Measurements from ENCODE around the gene NECTIN1. TPM values are rescaled to one million over a fixed set of nuclear protein-coding genes. Genes with fewer than 3 reads are reported as not detected.
A peak's percentile ranks its signal among the peaks of the same experiment; 100 is the strongest.

Gene NECTIN1
- total RNA-seq, 1 donor from 2014 or later = 58.2 TPM

DNA sequence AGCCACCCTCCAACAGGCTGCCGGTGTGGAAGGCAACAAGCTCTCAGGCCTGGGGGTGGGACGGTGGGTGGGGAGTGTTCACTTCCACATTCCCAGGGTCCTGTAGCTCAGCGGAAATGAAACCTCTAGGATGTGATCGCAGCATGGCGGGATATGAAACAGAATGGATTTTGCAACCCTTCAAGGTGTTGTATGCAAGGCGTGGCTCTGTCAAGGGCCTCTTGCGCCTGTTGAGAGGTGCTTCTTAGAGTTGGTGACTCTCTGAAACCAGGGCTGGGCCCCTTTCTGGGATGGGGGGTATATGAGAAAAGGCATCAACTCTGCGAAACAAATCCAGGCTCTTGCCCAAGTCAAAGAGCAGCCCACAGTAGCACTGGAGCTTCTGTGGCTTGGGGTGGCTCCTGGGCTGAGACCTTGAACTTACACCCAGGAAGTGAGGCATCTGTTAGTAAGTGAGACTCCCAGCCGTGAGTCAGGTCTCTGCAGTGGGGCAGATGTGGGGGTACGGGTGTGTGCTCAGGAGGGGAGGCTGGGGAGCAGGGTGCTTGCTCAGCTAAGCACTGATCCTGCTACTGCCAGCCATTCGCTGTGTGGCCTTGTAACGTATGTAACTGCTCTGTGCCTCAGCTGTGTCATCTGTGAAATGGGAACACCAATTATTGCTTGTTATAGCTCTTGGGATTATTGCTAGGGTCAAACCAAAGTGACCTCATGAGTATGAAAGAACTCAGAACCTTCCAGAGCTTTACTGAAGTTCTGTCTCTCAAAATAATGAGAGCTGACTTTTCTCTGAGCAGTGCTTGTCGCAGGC lies 28.3 kb downstream of the NECTIN1 start:
- peak overlapping the region; percentile 70 for H3K27ac ChIP-seq
- intact Hi-C loops (cut with DNase I) = no loop called here
- DNase-seq (ENCODE audit: extremely low spot score in 2 of 2) = no peak
- no peaks in the 10 kb centered on the region for H3K36me3 ChIP-seq
- peaks cover 60% of the 10 kb centered on the region for H3K4me1 ChIP-seq
- no peaks in the 10 kb centered on the region for H3K27me3 ChIP-seq
- H3K9me3 ChIP-seq = no peaks in the 10 kb centered on the region
- TF ChIP-seq POLR2AphosphoS5 (IDR thresholded peaks at IDR 0.05; ENCODE audit: insufficient read depth in 1 of 2, low read depth in 1 of 2) (no peak), POLR2A (IDR thresholded peaks at IDR 0.05) (no peak)
- TF ChIP-seq, protein P1, sequence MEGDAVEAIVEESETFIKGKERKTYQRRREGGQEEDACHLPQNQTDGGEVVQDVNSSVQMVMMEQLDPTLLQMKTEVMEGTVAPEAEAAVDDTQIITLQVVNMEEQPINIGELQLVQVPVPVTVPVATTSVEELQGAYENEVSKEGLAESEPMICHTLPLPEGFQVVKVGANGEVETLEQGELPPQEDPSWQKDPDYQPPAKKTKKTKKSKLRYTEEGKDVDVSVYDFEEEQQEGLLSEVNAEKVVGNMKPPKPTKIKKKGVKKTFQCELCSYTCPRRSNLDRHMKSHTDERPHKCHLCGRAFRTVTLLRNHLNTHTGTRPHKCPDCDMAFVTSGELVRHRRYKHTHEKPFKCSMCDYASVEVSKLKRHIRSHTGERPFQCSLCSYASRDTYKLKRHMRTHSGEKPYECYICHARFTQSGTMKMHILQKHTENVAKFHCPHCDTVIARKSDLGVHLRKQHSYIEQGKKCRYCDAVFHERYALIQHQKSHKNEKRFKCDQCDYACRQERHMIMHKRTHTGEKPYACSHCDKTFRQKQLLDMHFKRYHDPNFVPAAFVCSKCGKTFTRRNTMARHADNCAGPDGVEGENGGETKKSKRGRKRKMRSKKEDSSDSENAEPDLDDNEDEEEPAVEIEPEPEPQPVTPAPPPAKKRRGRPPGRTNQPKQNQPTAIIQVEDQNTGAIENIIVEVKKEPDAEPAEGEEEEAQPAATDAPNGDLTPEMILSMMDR (IDR thresholded peaks at IDR 0.05) = no peak
- H3K4me3 ChIP-seq = no peak overlapping the region

DNA sequence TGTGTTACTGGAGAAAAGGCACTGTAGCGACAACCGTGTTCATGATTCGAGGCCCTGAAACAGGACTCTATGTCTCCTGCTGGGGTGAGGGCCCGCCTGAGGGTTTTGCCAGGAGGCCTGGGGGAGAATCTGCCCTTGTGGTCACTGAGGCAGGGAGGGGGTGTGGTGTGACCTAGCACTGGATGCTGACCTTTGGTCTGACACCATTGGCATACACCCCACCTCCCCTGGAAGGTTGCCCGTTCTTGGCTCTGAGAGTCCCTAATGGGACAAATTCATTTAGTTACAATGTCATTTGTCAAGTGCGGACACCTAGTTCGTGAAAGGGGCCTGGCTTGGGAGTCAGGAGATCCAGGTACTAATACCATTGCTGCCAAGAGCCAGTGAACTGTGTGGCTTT lies 29.0 kb downstream of the NECTIN1 start:
- Histone ChIP-seq H3K4me3 (no peak overlapping the region), H3K9me3 (no peaks in the 10 kb centered on the region), H3K4me1 (peaks cover 62% of the 10 kb centered on the region), H3K27me3 (no peaks in the 10 kb centered on the region), H3K27ac (peak overlapping the region; percentile 70), H3K36me3 (no peaks in the 10 kb centered on the region)
- DNase-seq (ENCODE audit: extremely low spot score in 2 of 2) = no peak
- no peak for TF ChIP-seq POLR2A (IDR thresholded peaks at IDR 0.05)
- TF ChIP-seq, protein P1 (IDR thresholded peaks at IDR 0.05) = no peak
- TF ChIP-seq POLR2AphosphoS5 (IDR thresholded peaks at IDR 0.05; ENCODE audit: insufficient read depth in 1 of 2, low read depth in 1 of 2) = no peak
- intact Hi-C loops (cut with DNase I) = no loop called here

DNA sequence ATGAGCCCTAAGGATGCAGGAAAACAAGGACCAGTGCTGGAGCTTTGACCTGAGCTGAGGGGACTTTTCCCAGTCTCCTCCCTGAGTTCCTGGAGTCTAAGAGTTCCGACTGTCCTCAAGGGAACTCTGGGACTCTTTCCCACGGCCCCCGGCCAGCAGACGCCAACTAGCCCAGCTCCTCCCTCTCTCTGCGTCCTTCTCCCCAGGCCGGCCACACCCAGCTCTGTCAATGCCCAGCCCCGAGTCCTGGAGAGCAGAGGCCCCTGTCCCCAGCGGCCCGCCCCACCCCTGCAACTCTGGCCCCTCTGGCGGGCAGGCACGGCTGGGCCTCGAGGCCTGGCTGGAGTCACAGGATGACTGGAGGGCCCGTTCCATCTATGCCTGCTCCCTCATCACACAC lies 29.8 kb downstream of the NECTIN1 start:
- peak overlapping the region; percentile 70 for H3K27ac ChIP-seq

DNA sequence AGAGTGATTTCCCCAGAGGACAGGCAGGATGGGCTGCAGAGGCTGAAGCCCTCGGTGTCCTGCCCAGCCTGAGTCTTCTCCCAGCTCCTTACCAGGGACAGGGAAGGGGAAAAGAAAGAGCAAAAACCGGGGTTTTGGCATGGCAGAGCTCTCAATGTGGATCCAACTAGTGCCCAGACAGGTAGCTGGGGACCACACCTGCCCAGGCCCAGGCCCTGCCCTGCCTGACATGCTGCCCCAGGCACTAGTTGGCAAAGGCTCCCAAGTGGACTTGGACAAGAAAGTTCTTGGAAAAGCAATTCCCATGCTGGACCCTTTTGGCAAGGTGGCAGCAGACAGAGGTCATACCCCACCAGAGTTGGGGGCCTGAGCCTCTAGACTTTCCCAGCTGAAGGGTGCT lies 31.1 kb downstream of the NECTIN1 start:
- DNase-seq (ENCODE audit: extremely low spot score in 2 of 2) = no peak
- TF ChIP-seq, protein P1 (IDR thresholded peaks at IDR 0.05) = no peak
- TF ChIP-seq POLR2A (IDR thresholded peaks at IDR 0.05) (no peak), POLR2AphosphoS5 (IDR thresholded peaks at IDR 0.05; ENCODE audit: insufficient read depth in 1 of 2, low read depth in 1 of 2) (no peak)
- Histone ChIP-seq H3K27ac (peak overlapping the region; percentile 70), H3K27me3 (no peaks in the 10 kb centered on the region), H3K36me3 (no peaks in the 10 kb centered on the region), H3K4me3 (no peak overlapping the region), H3K9me3 (no peaks in the 10 kb centered on the region), H3K4me1 (peaks cover 81% of the 10 kb centered on the region)
- intact Hi-C loops (cut with DNase I) = no loop called here

More for the DNA sequence above, 29.8 kb downstream of the NECTIN1 start:
- DNase-seq (ENCODE audit: extremely low spot score in 2 of 2) = no peak
- Histone ChIP-seq H3K4me1 (peaks cover 70% of the 10 kb centered on the region), H3K36me3 (no peaks in the 10 kb centered on the region), H3K9me3 (no peaks in the 10 kb centered on the region), H3K4me3 (no peak overlapping the region), H3K27me3 (no peaks in the 10 kb centered on the region)
- TF ChIP-seq POLR2A (IDR thresholded peaks at IDR 0.05) = no peak
- TF ChIP-seq POLR2AphosphoS5 (IDR thresholded peaks at IDR 0.05; ENCODE audit: insufficient read depth in 1 of 2, low read depth in 1 of 2) = peak in 1 of 2 donors; percentile 33
- intact Hi-C loops (cut with DNase I) = no loop called here

DNA sequence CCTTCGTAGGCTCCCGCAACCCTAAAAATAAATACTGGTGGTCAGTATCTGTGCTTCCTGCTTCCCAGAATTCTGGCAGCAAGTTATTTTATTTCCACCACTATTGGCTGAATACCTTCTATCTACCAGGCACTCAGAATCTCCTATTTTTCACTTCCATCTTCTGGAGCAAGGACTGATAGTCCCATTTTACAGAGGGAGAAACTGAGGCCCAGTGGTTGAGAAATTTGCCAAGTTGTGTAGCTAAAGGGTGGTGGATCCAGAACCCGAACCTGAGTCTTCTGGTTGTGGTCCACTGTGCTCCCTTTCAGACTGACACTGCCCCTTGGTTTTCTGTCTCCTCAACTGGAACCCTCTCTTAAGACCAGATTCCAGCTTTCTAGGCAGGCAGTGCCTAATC lies 31.6 kb downstream of the NECTIN1 start:
- TF ChIP-seq POLR2A (IDR thresholded peaks at IDR 0.05) = no peak
- TF ChIP-seq POLR2AphosphoS5 (IDR thresholded peaks at IDR 0.05; ENCODE audit: insufficient read depth in 1 of 2, low read depth in 1 of 2) = no peak
- TF ChIP-seq, protein P1 (IDR thresholded peaks at IDR 0.05) = no peak
- H3K27me3 ChIP-seq = no peaks in the 10 kb centered on the region
- peaks cover 80% of the 10 kb centered on the region for H3K4me1 ChIP-seq
- H3K9me3 ChIP-seq = no peaks in the 10 kb centered on the region
- H3K36me3 ChIP-seq = no peaks in the 10 kb centered on the region
- DNase-seq (ENCODE audit: extremely low spot score in 2 of 2) = no peak
- H3K4me3 ChIP-seq = no peak overlapping the region
- H3K27ac ChIP-seq = peak overlapping the region; percentile 70
- intact Hi-C loops (cut with DNase I) = no loop called here
